ENCODE measurements around the gene AR.

The AR gene

DNA sequence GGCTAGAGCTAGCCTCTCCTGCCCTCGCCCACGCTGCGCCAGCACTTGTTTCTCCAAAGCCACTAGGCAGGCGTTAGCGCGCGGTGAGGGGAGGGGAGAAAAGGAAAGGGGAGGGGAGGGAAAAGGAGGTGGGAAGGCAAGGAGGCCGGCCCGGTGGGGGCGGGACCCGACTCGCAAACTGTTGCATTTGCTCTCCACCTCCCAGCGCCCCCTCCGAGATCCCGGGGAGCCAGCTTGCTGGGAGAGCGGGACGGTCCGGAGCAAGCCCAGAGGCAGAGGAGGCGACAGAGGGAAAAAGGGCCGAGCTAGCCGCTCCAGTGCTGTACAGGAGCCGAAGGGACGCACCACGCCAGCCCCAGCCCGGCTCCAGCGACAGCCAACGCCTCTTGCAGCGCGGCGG, at the start of gene AR:
Gene AR, plus strand, starts transcription at position 204 of the 400 bp plus-strand sequence. CDS start 1,126 bp downstream, outside the sequence.
- peak; percentile 1 for DNase-seq (ENCODE audit: low read depth)

DNA sequence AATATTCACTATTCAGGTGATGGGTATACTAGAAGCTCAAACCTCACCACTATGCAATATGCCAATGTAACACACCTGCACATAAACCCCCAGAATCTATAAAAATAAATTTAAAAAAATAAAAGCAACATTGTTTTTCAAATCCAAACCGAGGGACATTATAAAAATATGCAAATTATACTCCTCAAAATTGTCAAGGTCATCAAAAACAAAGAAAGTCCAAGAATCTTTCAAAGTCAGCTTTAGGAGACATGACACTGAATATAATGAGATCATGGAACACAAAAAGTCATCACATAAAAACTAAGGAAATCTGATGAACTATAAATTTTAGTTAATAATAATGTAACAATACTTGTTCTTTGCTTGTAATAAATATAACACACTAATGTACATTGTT, 43.2 kb upstream of the AR start:
- DNase-seq (ENCODE audit: low read depth): no peak

- no peak for DNase-seq (ENCODE audit: low read depth)
These were observed 40.8 kb upstream of the AR start for GRCh38 chrX:67503004-67503403.

- DNase-seq (ENCODE audit: low read depth): no peak
These were observed 40.4 kb upstream of the AR start for GRCh38 chrX:67503453-67503852.

- DNase-seq (ENCODE audit: low read depth): no peak
These were observed 23.1 kb upstream of the AR start for GRCh38 chrX:67520671-67521070.

GRCh38 chrX:67523002-67523681, 20.7 kb upstream of the AR start:
- DNase-seq (ENCODE audit: low read depth): no peak

DNA sequence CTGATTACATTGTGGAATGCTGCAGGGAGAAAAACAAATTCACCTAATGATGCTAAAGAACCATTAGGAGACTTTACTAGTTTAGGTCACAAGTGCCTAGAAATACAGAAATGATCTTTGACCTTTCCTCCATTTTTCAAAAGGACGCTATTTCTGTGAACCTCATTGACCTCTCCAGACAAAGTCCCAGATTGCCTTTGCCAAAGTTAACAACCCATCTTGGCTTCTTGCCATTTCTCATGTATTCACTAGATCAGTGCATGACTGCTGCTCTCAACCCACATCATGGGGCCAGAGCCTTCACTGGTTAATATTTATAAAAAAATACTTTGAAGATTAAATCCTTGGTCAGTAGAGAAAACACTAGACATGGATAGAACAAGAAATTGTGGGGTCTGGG, 19.9 kb upstream of the AR start:
- DNase-seq (ENCODE audit: low read depth): no peak

- no peak for DNase-seq (ENCODE audit: low read depth)
These were observed 19.4 kb upstream of the AR start for GRCh38 chrX:67524428-67524827.

GRCh38 chrX:67524950-67525691, 18.7 kb upstream of the AR start:
- no peak for DNase-seq (ENCODE audit: low read depth)

- DNase-seq (ENCODE audit: low read depth): no peak
These were observed 7.3 kb upstream of the AR start for GRCh38 chrX:67536564-67536963.

- no peak for DNase-seq (ENCODE audit: low read depth)
These were observed 5.4 kb upstream of the AR start for GRCh38 chrX:67538383-67538782.

GRCh38 chrX:67544281-67545035, 637 bp downstream of the AR start:
- DNase-seq (ENCODE audit: low read depth): no peak

DNA sequence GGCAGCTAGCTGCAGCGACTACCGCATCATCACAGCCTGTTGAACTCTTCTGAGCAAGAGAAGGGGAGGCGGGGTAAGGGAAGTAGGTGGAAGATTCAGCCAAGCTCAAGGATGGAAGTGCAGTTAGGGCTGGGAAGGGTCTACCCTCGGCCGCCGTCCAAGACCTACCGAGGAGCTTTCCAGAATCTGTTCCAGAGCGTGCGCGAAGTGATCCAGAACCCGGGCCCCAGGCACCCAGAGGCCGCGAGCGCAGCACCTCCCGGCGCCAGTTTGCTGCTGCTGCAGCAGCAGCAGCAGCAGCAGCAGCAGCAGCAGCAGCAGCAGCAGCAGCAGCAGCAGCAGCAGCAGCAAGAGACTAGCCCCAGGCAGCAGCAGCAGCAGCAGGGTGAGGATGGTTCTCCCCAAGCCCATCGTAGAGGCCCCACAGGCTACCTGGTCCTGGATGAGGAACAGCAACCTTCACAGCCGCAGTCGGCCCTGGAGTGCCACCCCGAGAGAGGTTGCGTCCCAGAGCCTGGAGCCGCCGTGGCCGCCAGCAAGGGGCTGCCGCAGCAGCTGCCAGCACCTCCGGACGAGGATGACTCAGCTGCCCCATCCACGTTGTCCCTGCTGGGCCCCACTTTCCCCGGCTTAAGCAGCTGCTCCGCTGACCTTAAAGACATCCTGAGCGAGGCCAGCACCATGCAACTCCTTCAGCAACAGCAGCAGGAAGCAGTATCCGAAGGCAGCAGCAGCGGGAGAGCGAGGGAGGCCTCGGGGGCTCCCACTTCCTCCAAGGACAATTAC, 1.4 kb downstream of the AR start:
- DNase-seq (ENCODE audit: low read depth): no peak

DNA sequence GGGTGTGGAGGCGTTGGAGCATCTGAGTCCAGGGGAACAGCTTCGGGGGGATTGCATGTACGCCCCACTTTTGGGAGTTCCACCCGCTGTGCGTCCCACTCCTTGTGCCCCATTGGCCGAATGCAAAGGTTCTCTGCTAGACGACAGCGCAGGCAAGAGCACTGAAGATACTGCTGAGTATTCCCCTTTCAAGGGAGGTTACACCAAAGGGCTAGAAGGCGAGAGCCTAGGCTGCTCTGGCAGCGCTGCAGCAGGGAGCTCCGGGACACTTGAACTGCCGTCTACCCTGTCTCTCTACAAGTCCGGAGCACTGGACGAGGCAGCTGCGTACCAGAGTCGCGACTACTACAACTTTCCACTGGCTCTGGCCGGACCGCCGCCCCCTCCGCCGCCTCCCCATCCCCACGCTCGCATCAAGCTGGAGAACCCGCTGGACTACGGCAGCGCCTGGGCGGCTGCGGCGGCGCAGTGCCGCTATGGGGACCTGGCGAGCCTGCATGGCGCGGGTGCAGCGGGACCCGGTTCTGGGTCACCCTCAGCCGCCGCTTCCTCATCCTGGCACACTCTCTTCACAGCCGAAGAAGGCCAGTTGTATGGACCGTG, 2.2 kb downstream of the AR start:
- no peak for DNase-seq (ENCODE audit: low read depth)

- DNase-seq (ENCODE audit: low read depth): no peak
These were observed 2.9 kb downstream of the AR start for GRCh38 chrX:67546496-67547423.

GRCh38 chrX:67555578-67556203, 11.9 kb downstream of the AR start:
- DNase-seq (ENCODE audit: low read depth): peak; percentile 3

GRCh38 chrX:67558267-67558666, 14.4 kb downstream of the AR start:
- DNase-seq (ENCODE audit: low read depth): no peak

- DNase-seq (ENCODE audit: low read depth): peak; percentile 4
These were observed 19.9 kb downstream of the AR start for GRCh38 chrX:67563469-67564448.

- no peak for DNase-seq (ENCODE audit: low read depth)
These were observed 20.7 kb downstream of the AR start for GRCh38 chrX:67564475-67564874.
